Keratinocyte (primary cell): ENCODE results near the gene PRKAR2B. TPM values are rescaled to one million over a fixed set of nuclear protein-coding genes. Genes with fewer than 3 reads are reported as not detected.

Experiments used
- DNase-seq: peaks from one replicate; pipeline ENCODE4 v3.0.0-alpha.2; 2011; ENCODE audit warnings: low read depth, missing footprints, low spot score
- FAIRE-seq: peaks from 2 replicates; lab custom pipeline; 2011; peaks lifted over from hg19 to GRCh38; lab: Jason Lieb, UNC
- H2AFZ ChIP-seq: 2 replicates; pipeline ENCODE4 v1.6.0; 2012; ENCODE audit warnings: low read length, control low read depth, inconsistent platforms; ENCODE audit not compliant: control insufficient read depth
- H3K27ac ChIP-seq: 2 replicates; pipeline ENCODE4 v1.5.1; 2011; ENCODE audit warnings: low read length; ENCODE audit not compliant: control insufficient read depth, insufficient read depth
- H3K27me3 ChIP-seq: 3 replicates; pipeline ENCODE4 v1.6.0; 2011; ENCODE audit warnings: low read length; ENCODE audit not compliant: control insufficient read depth, insufficient read depth; ENCODE audit errors: extremely low read depth
- H3K36me3 ChIP-seq, 2 experiments: 2 replicates in 1 of 2; 3 replicates in 1 of 2; pipeline ENCODE4 v1.5.1; 2011; ENCODE audit warnings: low read length in 2 of 2, mild to moderate bottlenecking in 1 of 2; ENCODE audit not compliant: control insufficient read depth in 2 of 2, insufficient read depth in 2 of 2; ENCODE audit errors: extremely low read depth in 1 of 2
- H3K4me1 ChIP-seq: 3 replicates; pipeline ENCODE4 v1.5.1; 2011; ENCODE audit warnings: low read length; ENCODE audit not compliant: control insufficient read depth, insufficient read depth; ENCODE audit errors: extremely low read depth
- H3K4me2 ChIP-seq: 3 replicates; pipeline ENCODE4 v1.6.0; 2011; ENCODE audit warnings: low read depth, low read length; ENCODE audit not compliant: control insufficient read depth, insufficient read depth; ENCODE audit errors: extremely low read depth
- H3K4me3 ChIP-seq, 3 experiments: fragments of 200-600 bp in 1 of 3; sonication (generic) in 1 of 3; 2 replicates in 2 of 3; 3 replicates in 1 of 3; pipeline ENCODE4 v1.5.1; 2011 to 2016; ENCODE audit warnings: low read length in 3 of 3, mild to moderate bottlenecking in 3 of 3, control low read depth in 2 of 3, inconsistent platforms in 1 of 3, low read depth in 1 of 3, mixed read lengths in 1 of 3, mixed run types in 1 of 3, moderate library complexity in 1 of 3; ENCODE audit not compliant: control insufficient read depth in 2 of 3, insufficient read depth in 2 of 3; ENCODE audit errors: extremely low read depth in 1 of 3
- H3K79me2 ChIP-seq: 2 replicates; pipeline ENCODE4 v1.6.0; 2012; ENCODE audit warnings: low read length; ENCODE audit not compliant: control insufficient read depth, insufficient read depth
- H3K9ac ChIP-seq: 3 replicates; pipeline ENCODE4 v1.6.0; 2011; ENCODE audit warnings: low read length; ENCODE audit not compliant: control insufficient read depth, insufficient read depth; ENCODE audit errors: extremely low read depth
- H3K9me1 ChIP-seq: 3 replicates; pipeline ENCODE4 v1.6.0; 2011; ENCODE audit warnings: low read length; ENCODE audit not compliant: control insufficient read depth, insufficient read depth; ENCODE audit errors: extremely low read depth
- H3K9me3 ChIP-seq: 2 replicates; pipeline ENCODE4 v1.5.1; 2012; ENCODE audit warnings: low read depth, low read length; ENCODE audit not compliant: control insufficient read depth
- H4K20me1 ChIP-seq: 3 replicates; pipeline ENCODE4 v1.6.0; 2011; ENCODE audit warnings: low read length; ENCODE audit not compliant: control insufficient read depth, insufficient read depth; ENCODE audit errors: extremely low read depth
- EZH2 ChIP-seq: IDR thresholded peaks from one replicate; pipeline ENCODE4 v1.6.1; 2012; ENCODE audit warnings: inconsistent platforms, mild to moderate bottlenecking, low read length, moderate library complexity
- dilution Hi-C: fragments of 300-500 bp; cut with MboI; formaldehyde crosslinking; loops from one replicate; pipeline ENCODE4 v1.7.0; 2020; ENCODE audit warnings: low sequenced_read_pairs; ENCODE audit not compliant: extremely low pct_ligation_motif_present
- polyA plus RNA-seq, 5 experiments: library from polyadenylated mRNA; depleted of rRNA in 3 of 5; stranded (reverse) in 3 of 5; stranded (forward) in 1 of 5; unstranded in 1 of 5; fragments of >200 nt; gene quantifications; 1 replicate in 1 of 5; 2 replicates in 3 of 5; 3 replicates in 1 of 5; pipeline versions ENCODE4 v1.2.1 to v1.2.3, GENCODE V29; 2011 to 2012; ENCODE audit warnings: missing spikeins in 2 of 5, low read depth in 1 of 5, low replicate concordance in 1 of 5
- TF ChIP-seq, protein P1 (sequence below), 3 experiments: IDR thresholded peaks in 1 of 3; conservative IDR thresholded peaks in 1 of 3; optimal IDR thresholded peaks in 1 of 3; 2 replicates in 2 of 3; 3 replicates in 1 of 3; pipeline versions ENCODE3 to v1.5.1; 2011; ENCODE audit warnings: low read length in 3 of 3, mild to moderate bottlenecking in 3 of 3, moderate library complexity in 2 of 3, control low read depth in 1 of 3, inconsistent platforms in 1 of 3; ENCODE audit not compliant: insufficient read depth in 2 of 3; ENCODE audit errors: extremely low read depth in 1 of 3

The PRKAR2B gene
- polyA plus RNA-seq, 1 donor (not counting 4 experiments of a cell fraction or from before 2014, with no cell fraction given), result 0.01 TPM

DNA sequence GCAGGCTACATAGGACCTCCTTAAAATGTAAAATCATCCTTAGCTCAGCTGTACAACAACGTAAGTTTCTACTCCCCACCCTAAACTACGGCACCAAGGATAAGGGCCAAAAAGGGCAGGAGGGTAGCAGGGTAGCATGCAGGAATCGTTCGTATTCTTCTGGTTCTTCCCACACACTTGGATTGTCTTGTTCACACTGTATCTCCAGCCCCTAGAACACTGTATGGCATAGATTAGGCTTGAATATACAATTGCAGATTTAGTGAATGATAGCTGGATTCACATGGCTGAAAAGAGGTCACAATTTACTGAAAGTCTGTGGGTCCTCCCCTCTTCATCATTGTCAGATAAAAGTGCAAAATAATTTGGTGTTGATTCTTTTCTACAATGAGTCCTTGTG lies 28.2 kb upstream of the PRKAR2B start:
- Histone ChIP-seq H3K27me3 (no peaks in the 10 kb centered on the region), H3K4me2 (no peak overlapping the region), H3K9me3 (no peaks in the 10 kb centered on the region), H2AFZ (no peak overlapping the region), H3K9ac (no peak overlapping the region), H3K79me2 (no peaks in the 10 kb centered on the region), H3K36me3 (no peaks in the 10 kb centered on the region), H3K9me1 (no peaks in the 10 kb centered on the region), H3K27ac (no peak overlapping the region), H3K4me3 (no peak overlapping the region), H3K4me1 (no peaks in the 10 kb centered on the region), H4K20me1 (no peaks in the 10 kb centered on the region)
- FAIRE-seq (no peak), DNase-seq (no peak)
- TF ChIP-seq, protein P1, sequence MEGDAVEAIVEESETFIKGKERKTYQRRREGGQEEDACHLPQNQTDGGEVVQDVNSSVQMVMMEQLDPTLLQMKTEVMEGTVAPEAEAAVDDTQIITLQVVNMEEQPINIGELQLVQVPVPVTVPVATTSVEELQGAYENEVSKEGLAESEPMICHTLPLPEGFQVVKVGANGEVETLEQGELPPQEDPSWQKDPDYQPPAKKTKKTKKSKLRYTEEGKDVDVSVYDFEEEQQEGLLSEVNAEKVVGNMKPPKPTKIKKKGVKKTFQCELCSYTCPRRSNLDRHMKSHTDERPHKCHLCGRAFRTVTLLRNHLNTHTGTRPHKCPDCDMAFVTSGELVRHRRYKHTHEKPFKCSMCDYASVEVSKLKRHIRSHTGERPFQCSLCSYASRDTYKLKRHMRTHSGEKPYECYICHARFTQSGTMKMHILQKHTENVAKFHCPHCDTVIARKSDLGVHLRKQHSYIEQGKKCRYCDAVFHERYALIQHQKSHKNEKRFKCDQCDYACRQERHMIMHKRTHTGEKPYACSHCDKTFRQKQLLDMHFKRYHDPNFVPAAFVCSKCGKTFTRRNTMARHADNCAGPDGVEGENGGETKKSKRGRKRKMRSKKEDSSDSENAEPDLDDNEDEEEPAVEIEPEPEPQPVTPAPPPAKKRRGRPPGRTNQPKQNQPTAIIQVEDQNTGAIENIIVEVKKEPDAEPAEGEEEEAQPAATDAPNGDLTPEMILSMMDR (optimal IDR thresholded peaks at IDR 0.05 in 1 of 3, IDR thresholded peaks at IDR 0.05 in 1 of 3, conservative IDR thresholded peaks at IDR 0.05 in 1 of 3; ENCODE audit: extremely low read depth in 1 of 3, insufficient read depth in 2 of 3, low read length in 3 of 3), result no peak
- TF ChIP-seq EZH2, result no peak
- dilution Hi-C loops, result no loop called here

DNA sequence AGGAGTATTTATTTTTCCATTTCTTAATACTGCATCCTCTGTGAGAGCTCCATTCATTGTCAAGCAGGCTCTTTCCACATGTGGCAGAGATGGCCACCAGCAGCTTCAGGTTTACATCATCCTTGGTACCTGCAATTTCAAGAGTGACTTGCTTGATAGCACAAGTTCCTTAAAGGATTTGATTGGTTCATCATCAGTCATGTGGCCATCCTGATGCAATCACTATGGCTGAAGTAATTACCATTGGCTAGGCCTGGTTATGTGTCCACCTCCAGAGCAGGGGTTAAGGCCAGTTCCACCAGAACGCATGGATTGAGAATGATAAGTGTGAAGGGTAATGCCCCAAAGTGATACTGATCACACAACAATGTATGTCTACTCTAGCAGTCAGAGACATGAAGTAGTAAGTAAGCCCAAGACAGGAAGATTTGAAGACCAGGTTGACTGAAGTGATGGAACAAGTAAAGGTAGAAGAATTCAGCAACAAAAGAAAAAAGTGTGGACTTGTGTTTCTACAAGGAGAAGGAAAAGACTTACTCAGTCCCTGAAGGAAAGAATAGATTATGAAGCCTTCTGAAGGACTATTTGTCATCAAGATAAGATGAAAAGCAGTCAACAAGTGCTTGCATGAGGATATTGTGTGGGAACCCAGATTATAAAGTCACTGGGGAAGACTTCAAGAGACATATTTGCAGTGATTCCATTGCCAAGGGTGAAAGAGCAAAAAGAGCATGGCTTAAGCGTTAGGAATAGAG lies 26.4 kb upstream of the PRKAR2B start:
- H3K9me3 ChIP-seq, result no peaks in the 10 kb centered on the region
- H3K4me1 ChIP-seq, result no peaks in the 10 kb centered on the region
- no peaks in the 10 kb centered on the region for H4K20me1 ChIP-seq
- DNase-seq (no peak), FAIRE-seq (no peak)
- H3K9me1 ChIP-seq, result no peaks in the 10 kb centered on the region
- no peak overlapping the region for H3K4me2 ChIP-seq
- no peak overlapping the region for H3K27ac ChIP-seq
- no peak for TF ChIP-seq EZH2
- TF ChIP-seq, protein P1 (optimal IDR thresholded peaks at IDR 0.05 in 1 of 3, IDR thresholded peaks at IDR 0.05 in 1 of 3, conservative IDR thresholded peaks at IDR 0.05 in 1 of 3; ENCODE audit: extremely low read depth in 1 of 3, insufficient read depth in 2 of 3, low read length in 3 of 3), result no peak
- H2AFZ ChIP-seq, result no peak overlapping the region
- H3K79me2 ChIP-seq, result no peaks in the 10 kb centered on the region
- dilution Hi-C loops, result no loop called here
- H3K9ac ChIP-seq, result no peak overlapping the region
- no peaks in the 10 kb centered on the region for H3K36me3 ChIP-seq
- no peaks in the 10 kb centered on the region for H3K27me3 ChIP-seq
- no peak overlapping the region for H3K4me3 ChIP-seq
